Neutrophil (primary cell): ENCODE data around the gene CREB3L4.

Experiments
- H3K27ac ChIP-seq: fragments of 200-600 bp; sonication (generic); 2 replicates; pipeline ENCODE4 v1.5.1; 2016; ENCODE audit warnings: mild to moderate bottlenecking, moderate library complexity
- H3K27me3 ChIP-seq: fragments of 200-600 bp; sonication (generic); 2 replicates; pipeline ENCODE4 v1.6.0; 2016; ENCODE audit warnings: mild to moderate bottlenecking
- H3K36me3 ChIP-seq: fragments of 200-600 bp; sonication (generic); 2 replicates; pipeline ENCODE4 v1.5.1; 2017
- H3K4me1 ChIP-seq, 2 experiments: fragments of 200-600 bp in 1 of 2; sonication (generic) in 1 of 2; 1 replicate in 1 of 2; 2 replicates in 1 of 2; pipeline versions ENCODE4 v1.5.1 to v1.6.1; 2013 to 2016; ENCODE audit warnings: low read depth in 1 of 2, low read length in 1 of 2, mild to moderate bottlenecking in 1 of 2, moderate library complexity in 1 of 2; ENCODE audit not compliant: control insufficient read depth in 1 of 2, insufficient read depth in 1 of 2
- H3K4me3 ChIP-seq, 2 experiments: fragments of 200-600 bp in 1 of 2; sonication (generic) in 1 of 2; 1 replicate in 1 of 2; 2 replicates in 1 of 2; pipeline ENCODE4 v1.5.1; 2013 to 2016; ENCODE audit warnings: low read depth in 1 of 2, low read length in 1 of 2, mild to moderate bottlenecking in 1 of 2, moderate library complexity in 1 of 2
- H3K9me3 ChIP-seq: fragments of 200-600 bp; sonication (generic); 2 replicates; pipeline ENCODE4 v1.5.1; 2016
- CTCF ChIP-seq: fragments of 200-600 bp; sonication (generic); IDR thresholded peaks from 2 replicates; pipeline ENCODE4 v1.5.1; 2016; ENCODE audit warnings: antibody characterized with exemption

Gene CREB3L4

GRCh38 chr1:153945131-153945794 is 22.4 kb upstream of the CREB3L4 start:
- H3K4me1 ChIP-seq = peaks cover 41 to 47% of the 10 kb centered on the region in 2 experiments

GRCh38 chr1:153945795-153946621 is 21.7 kb upstream of the CREB3L4 start:
- Histone ChIP-seq H3K27me3 (no peaks in the 10 kb centered on the region), H3K27ac (peak overlapping the region; percentile 100), H3K4me1 (peaks cover 41 to 47% of the 10 kb centered on the region in 2 experiments), H3K9me3 (no peaks in the 10 kb centered on the region), H3K4me3 (peak overlapping the region; percentile 75 to 83), H3K36me3 (peaks cover 65% of the 10 kb centered on the region)
- TF ChIP-seq CTCF = no peak

More at GRCh38 chr1:153945131-153945794, 22.4 kb upstream of the CREB3L4 start:
- no peaks in the 10 kb centered on the region for H3K27me3 ChIP-seq
- H3K36me3 ChIP-seq = peaks cover 65% of the 10 kb centered on the region
- TF ChIP-seq CTCF = peak; percentile 25
- H3K9me3 ChIP-seq = no peaks in the 10 kb centered on the region
- peak overlapping the region; percentile 75 to 83 for H3K4me3 ChIP-seq
- H3K27ac ChIP-seq = peak overlapping the region; percentile 100

DNA sequence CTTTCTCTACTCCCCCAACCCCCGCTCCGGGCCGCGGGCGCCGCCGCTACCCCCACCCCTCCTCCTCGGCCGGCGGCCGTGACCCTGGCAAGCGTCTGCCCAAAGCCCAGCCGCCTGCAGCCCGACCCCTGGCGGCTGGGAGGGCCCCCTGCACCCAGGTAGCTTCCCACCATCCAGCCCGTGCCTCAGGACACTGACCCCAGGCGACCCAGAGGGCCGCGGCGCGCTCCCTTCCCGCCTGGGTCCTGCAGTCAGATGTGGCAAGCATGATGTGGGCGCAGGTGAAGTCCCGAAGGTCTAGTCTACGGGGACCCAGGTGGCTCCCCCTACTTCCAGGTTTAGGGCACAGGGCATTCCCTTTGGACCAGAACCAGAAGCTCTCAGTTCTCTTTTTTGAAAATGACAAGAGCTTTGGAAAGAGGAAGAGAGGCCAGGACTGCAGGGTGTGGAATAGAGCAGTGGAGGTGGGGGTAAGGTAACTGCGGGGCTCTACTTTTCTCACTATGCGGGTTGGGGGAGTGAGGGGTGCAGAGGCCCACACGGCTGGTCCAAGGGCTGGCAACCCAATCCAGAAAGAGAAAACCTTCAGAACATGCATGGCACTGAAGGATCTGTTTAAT is 21.0 kb upstream of the CREB3L4 start, which contains the start of gene DENND4B:
TSS of gene DENND4B (minus strand) at position 97 of the 620 bp plus-strand sequence. CDS start 2,344 bp downstream, outside the sequence.
- Histone ChIP-seq H3K27ac (peak within 1 kb of the TSS; percentile 100), H3K36me3 (peaks cover 65% of the 10 kb centered on the region), H3K4me1 (peaks cover 41 to 44% of the 10 kb centered on the region in 2 experiments), H3K9me3 (no peaks in the 10 kb centered on the region), H3K4me3 (peak within 1 kb of the TSS; percentile 75 to 83), H3K27me3 (no peaks in the 10 kb centered on the region)
- peak; percentile 97 for TF ChIP-seq CTCF

- H3K36me3 ChIP-seq = peaks cover 79% of the 10 kb centered on the region
- no peaks in the 10 kb centered on the region for H3K27me3 ChIP-seq
- no peaks in the 10 kb centered on the region for H3K9me3 ChIP-seq
- peaks cover 19 to 24% of the 10 kb centered on the region in 2 experiments for H3K4me1 ChIP-seq
- no peak overlapping the region for H3K27ac ChIP-seq
- no peak overlapping the region for H3K4me3 ChIP-seq
- no peak for TF ChIP-seq CTCF
Observed at GRCh38 chr1:153951183-153951582, 16.5 kb upstream of the CREB3L4 start.

DNA sequence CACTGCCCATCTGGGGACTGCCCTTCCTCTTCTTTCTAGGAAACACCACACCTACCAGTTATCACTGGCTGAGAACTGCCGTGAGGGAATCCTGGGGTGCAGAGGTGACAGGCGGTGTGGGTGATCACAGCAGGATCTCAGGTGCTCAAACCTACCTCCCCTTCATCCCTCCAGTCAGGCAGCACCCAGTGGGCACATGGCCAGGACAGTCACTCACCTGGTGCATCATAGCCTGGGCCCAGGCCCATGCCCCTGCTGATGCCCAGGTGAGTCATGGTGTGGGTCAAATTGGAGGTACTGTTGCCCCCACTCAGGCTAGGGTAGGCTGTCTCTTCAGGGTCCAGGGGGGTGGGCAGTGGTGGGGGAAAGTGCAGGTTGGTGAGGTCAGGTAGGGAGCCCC is 15.9 kb upstream of the CREB3L4 start:
- Histone ChIP-seq H3K27me3 (no peaks in the 10 kb centered on the region), H3K4me3 (no peak overlapping the region), H3K4me1 (peaks cover 23 to 26% of the 10 kb centered on the region in 2 experiments), H3K27ac (no peak overlapping the region), H3K36me3 (peaks cover 79% of the 10 kb centered on the region), H3K9me3 (no peaks in the 10 kb centered on the region)
- no peak for TF ChIP-seq CTCF
